ENCODE results near the gene TBCD. TPM values are rescaled to one million over a fixed set of nuclear protein-coding genes. Genes with fewer than 3 reads are reported as not detected.
A peak's percentile ranks its signal among the peaks of the same experiment; 100 is the strongest.
"Not testable (repeated sequence)": the region's sequence is repeated elsewhere in the genome, so short reads cannot be mapped to it uniquely, and the experiment has no call there.

Gene TBCD
- total RNA-seq, 2 experiments from 2014 or later: 181 to 186 TPM

DNA sequence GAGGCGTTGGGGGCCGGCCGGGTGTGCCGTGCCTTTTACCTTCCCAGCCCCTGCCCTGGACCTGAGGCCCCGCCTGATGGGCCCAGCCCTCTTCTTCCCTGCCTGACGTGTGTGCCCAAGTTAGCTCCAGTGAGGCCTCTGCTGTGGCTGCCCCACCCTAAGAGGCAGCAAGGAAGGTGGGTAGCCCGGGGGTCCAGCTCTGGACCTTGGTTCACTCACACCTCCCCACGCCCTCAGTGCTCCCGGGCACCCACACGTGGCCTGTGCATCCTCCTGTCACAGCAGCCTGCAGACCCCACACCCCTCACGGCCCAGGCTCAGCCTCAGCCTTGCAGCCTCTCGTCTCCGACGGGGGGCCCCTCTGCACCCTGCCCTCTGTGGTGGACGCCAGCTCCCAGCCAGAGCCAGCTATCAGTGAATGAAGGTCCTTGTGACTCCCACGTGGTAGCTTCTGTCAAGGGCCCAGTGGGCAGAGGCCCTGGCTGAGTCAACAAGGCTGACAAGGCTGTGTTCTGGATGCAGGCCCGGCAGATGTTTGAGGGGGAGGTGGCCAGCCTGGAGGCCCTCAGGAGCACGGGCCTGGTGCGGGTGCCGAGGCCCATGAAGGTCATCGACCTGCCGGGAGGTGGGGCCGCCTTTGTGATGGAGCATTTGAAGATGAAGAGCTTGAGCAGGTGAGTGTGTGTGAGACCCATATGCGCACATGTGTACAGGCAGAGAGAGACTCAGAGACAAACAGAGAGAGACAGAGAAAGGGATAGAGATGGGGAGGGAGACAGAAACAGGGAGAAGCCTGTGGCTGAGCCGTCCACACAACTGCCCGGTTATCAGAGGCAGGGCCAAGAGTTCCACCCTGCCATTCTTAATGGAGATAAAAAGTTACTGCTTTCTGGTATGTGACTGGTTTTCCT, 13.6 kb upstream of the TBCD start:
- Mint-ChIP-seq H3K36me3 (peaks cover 33% of the 10 kb centered on the region), H3K27ac (no peak overlapping the region), H3K27me3 (no peaks in the 10 kb centered on the region), H3K9me3 (peaks cover 18% of the 10 kb centered on the region), H3K4me1 (no peaks in the 10 kb centered on the region), H3K4me3 (no peak overlapping the region)
- no peak for DNase-seq
- ATAC-seq (ENCODE audit: low read depth): no peak
- POLR2A ChIA-PET: no interaction called here

DNA sequence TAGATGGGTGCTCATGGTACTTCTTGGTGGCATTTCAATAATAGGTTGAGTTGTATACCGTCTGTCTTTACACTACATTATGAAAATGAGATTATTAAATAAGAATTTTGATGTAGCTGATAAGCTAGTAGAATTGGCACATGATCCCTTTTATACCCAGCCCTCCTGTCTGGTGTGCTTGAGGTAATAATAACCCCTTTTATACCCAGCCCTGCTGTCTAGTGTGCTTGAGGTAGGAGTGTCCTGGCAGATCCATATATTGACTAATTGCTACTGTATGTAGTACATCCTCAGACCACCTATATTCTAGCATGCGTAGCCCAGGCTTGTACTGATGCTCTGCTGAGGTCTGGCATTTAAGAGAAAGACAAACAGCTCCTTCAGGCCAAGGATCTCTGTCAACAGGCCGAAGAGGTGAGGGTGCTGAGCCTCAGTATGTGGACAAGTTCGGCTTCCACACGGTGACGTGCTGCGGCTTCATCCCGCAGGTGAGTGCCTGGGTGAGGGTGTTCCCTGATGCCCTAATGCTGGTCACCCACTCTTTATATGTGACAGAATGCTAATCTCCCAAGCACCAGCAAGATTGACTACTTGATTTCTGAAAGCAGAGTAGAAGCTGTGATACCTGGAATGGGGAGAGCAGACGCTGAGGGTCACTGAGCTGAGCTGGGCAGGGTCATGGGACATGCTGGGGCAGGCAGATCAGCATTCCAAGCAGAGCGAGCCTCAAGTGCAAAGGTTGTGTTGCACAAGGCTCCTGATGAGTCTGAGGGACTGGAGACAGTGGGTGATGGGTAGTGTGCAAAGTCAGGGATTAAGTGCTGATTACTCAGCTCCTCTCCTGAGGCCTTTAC, 10.7 kb upstream of the TBCD start:
- Mint-ChIP-seq H3K27ac (no peak overlapping the region), H3K36me3 (peaks cover 26% of the 10 kb centered on the region), H3K4me1 (no peaks in the 10 kb centered on the region), H3K27me3 (no peaks in the 10 kb centered on the region), H3K9me3 (peaks cover 21% of the 10 kb centered on the region), H3K4me3 (no peak overlapping the region)
- ATAC-seq (ENCODE audit: low read depth) (no peak), DNase-seq (no peak)
- POLR2A ChIA-PET: no interaction called here

DNA sequence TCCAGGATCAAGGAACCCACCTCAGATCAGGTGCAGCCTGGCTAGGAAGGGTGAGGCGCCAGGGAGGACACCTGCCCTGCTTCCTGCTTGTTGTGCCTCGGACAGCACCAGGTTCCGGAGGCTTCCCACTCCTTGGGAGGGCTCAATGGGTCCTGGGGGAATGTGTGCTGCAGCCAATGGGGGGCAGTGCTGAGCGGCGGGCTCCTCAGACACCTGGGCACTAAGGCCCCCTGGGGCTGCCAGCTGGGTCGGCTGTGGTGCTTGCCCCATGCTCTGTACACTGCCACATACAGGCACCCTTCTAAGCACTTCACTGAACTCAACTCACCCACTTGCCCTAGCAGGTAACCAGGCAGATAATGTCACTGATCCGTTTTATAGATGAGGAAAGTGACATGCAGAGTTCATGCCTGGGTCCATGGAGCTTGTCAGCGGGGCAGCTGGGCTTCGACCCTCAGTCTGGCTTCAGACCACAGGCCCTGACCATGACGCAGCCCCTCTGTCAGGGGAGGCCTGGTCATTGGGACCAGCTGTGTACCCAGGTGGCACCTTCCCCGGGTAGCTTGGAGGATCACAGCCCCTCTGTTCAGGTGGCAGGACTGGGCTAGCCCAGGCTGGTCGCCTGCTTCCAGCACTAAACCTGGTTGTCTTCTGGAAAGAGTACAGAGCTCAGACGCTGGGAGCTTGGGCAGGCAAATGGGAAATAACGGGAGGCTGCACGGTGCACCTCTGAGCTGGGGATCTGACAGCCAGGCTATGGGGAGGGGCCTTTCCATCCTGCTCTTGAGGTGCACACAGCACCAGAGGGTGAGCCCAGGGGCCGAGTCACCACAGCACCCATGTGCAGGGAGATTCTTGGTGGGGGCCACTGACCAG, 8.3 kb upstream of the TBCD start:
- POLR2A ChIA-PET: interaction anchor here (0.5 kb wide), 1 partner anchor 769 kb away, joined by 3 read pairs; no protein-coding TSS in a partner anchor
- Mint-ChIP-seq H3K36me3 (peaks cover 29% of the 10 kb centered on the region), H3K4me1 (no peaks in the 10 kb centered on the region), H3K27ac (no peak overlapping the region), H3K27me3 (peaks cover 4% of the 10 kb centered on the region), H3K4me3 (no peak overlapping the region), H3K9me3 (peaks cover 25% of the 10 kb centered on the region)
- ATAC-seq (ENCODE audit: low read depth) (no peak), DNase-seq (no peak)

DNA sequence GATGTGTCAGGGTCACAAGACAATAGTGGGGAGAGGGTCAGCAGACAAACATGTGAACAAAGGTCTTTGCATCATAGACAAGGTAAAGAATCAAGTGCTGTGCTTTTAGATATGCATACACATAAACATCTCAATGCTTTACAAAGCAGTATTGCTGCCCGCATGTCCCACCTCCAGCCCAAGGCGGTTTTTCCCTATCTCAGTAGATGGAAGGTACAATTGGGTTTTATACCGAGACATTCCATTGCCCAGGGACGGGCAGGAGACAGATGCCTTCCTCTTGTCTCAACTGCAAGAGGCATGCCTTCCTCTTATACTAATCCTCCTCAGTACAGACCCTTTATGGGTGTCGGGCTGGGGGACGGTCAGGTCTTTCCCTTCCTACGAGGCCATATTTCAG, 7.1 kb upstream of the TBCD start:
- H3K27me3 Mint-ChIP-seq, POLR2A ChIA-PET, H3K4me3 Mint-ChIP-seq: not testable (repeated sequence)

DNA sequence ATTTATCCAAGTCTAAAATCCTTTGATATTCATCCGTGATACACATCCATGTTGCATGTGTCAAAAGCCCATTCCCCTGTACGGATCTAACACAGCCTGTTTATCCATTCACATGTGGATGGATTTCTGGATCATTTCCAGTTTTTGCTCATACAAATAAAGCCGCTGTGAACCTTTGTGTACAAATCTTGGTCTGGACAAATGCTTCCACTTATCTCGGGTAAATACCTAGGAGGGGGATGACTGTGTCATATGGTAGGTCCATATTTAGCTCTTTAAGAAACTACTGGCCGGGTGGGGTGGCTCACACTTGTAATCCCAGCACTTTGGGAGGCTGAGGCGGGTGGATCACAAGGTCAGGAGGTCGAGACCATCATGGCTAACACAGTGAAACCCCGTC, 6.3 kb upstream of the TBCD start:
- peaks cover 22% of the 10 kb centered on the region for H3K36me3 Mint-ChIP-seq
- H3K4me3 Mint-ChIP-seq: no peak overlapping the region
- POLR2A ChIA-PET: interaction anchor here (0.7 kb wide), 1 partner anchor 127 kb away, joined by 3 read pairs; no protein-coding TSS in a partner anchor
- H3K9me3 Mint-ChIP-seq: peaks cover 21% of the 10 kb centered on the region
- H3K27ac Mint-ChIP-seq: no peak overlapping the region
- DNase-seq (no peak), ATAC-seq (ENCODE audit: low read depth) (no peak)
- no peaks in the 10 kb centered on the region for H3K4me1 Mint-ChIP-seq
- H3K27me3 Mint-ChIP-seq: peaks cover 4% of the 10 kb centered on the region

More for the DNA sequence above, 7.1 kb upstream of the TBCD start:
- peaks cover 26% of the 10 kb centered on the region for H3K9me3 Mint-ChIP-seq
- not testable (repeated sequence) for DNase-seq; H3K4me1 Mint-ChIP-seq; H3K27ac Mint-ChIP-seq; ATAC-seq (ENCODE audit: low read depth)
- peaks cover 29% of the 10 kb centered on the region for H3K36me3 Mint-ChIP-seq

DNA sequence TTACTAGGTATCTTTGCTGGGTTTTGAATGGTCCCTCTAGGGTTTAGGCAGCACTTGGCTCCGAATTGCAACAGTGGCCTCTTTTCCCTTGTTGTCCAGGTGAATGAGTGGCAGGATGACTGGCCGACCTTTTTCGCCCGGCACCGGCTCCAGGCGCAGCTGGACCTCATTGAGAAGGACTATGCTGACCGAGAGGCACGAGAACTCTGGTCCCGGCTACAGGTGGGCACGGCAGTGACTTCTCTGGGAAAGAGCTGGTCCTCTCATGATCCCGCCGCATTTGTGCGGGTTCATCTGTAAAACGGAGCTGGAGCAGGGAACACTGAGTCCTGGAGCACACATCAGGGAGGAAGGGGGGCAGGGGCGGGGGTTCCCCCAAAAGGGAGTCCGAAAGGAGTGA, 3.1 kb upstream of the TBCD start:
- POLR2A ChIA-PET: no interaction called here
- peaks cover 5% of the 10 kb centered on the region for H3K36me3 Mint-ChIP-seq
- H3K27me3 Mint-ChIP-seq: peaks cover 4% of the 10 kb centered on the region
- DNase-seq (no peak), ATAC-seq (ENCODE audit: low read depth) (no peak)
- peaks cover 8% of the 10 kb centered on the region for H3K9me3 Mint-ChIP-seq
- no peak overlapping the region for H3K4me3 Mint-ChIP-seq
- H3K27ac Mint-ChIP-seq: no peak overlapping the region
- peaks cover 5% of the 10 kb centered on the region for H3K4me1 Mint-ChIP-seq

DNA sequence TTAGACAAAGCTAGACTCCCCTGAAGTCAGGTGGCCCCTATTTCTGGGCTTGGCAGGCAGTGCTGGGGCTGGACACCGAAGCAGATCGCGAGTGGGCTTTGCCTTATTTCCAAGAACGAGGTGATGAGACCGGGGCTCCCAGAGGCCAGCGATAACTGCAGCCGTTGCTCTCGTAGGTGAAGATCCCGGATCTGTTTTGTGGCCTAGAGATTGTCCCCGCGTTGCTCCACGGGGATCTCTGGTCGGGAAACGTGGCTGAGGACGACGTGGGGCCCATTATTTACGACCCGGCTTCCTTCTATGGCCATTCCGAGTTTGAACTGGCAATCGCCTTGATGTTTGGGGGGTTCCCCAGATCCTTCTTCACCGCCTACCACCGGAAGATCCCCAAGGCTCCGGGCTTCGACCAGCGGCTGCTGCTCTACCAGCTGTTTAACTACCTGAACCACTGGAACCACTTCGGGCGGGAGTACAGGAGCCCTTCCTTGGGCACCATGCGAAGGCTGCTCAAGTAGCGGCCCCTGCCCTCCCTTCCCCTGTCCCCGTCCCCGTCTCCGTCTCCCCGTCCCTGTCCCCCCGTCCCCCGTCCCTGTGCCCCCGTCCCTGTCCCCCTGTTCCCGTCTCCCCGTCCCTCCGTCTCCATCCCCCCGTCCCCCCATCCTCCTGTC, 1.5 kb upstream of the TBCD start:
- no peak overlapping the region for H3K27ac Mint-ChIP-seq
- peaks cover 15% of the 10 kb centered on the region for H3K4me1 Mint-ChIP-seq
- H3K9me3 Mint-ChIP-seq: peaks cover 7% of the 10 kb centered on the region
- peak overlapping the region; percentile 48 for H3K4me3 Mint-ChIP-seq
- DNase-seq (no peak), ATAC-seq (ENCODE audit: low read depth) (no peak)
- peaks cover 5% of the 10 kb centered on the region for H3K36me3 Mint-ChIP-seq
- peaks cover 4% of the 10 kb centered on the region for H3K27me3 Mint-ChIP-seq
- POLR2A ChIA-PET: no interaction called here

DNA sequence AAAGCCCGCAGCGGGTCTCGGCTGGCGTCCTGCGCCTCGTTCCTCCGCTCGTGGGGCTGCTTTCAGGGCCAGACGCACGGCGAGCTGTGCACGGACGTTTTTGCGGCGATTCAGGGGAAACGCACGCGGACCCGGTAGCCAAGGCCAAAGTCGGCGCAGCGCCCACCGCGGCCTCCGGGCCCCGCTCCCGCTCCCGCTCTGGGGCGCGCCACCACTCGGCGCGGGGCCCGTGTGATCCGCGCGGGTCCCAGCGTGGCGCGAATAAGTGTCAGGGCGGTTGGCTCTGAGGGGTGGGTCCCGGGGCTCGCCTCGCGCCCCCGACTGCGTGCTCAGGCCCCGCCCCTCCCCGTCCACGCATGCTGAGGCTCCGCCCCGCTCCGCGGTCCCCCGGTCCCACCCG, 694 bp upstream of the TBCD start:
- ATAC-seq (ENCODE audit: low read depth): peak; percentile 49
- peaks cover 4% of the 10 kb centered on the region for H3K27me3 Mint-ChIP-seq
- no peak for DNase-seq
- peaks cover 17% of the 10 kb centered on the region for H3K4me1 Mint-ChIP-seq
- peaks cover 8% of the 10 kb centered on the region for H3K36me3 Mint-ChIP-seq
- no peak overlapping the region for H3K4me3 Mint-ChIP-seq
- POLR2A ChIA-PET: no interaction called here
- peaks cover 5% of the 10 kb centered on the region for H3K9me3 Mint-ChIP-seq
- no peak overlapping the region for H3K27ac Mint-ChIP-seq

DNA sequence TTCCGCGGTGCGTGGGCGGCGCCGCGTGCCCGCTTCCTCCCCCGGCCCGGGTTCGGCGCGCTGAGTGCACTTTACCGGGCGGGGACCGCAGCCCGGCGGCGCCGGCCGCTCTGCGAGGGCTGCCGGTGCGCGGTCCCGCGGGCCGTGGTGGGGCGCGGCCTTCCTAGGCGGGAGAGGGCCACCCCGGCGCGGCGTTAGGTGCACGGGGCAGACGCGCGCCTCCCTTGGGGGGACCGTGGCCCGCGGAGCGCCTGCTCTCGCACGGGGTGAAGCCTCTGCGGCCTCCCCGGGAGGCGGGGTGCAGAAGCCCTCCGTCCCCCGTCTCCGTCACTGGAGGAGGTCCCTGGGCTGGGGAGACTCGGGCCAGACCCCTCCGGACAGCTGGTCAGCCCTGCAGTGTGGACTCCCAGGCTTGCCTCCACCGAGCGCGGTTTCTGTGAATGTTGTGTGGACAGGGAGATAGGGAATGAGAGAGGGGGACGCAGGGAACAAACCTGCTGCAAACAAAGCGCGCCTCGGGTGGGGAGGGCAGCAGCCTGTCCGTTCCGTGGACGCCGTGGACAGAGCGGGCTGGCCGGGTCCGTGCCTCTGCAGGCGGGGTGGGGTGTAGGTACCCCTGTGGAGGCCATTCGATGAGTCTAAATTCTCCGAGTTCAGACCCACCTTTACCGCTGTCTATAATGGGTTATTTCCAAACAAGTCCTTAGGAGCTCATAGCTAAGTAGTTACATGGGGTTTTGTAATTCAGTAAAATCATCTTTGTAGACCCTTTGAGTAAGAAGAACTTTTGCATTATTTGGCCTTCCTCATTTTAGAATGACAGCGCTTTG, 721 bp downstream of the TBCD start:
- Mint-ChIP-seq H3K4me3 (peak overlapping the region; percentile 91), H3K27ac (peak overlapping the region; percentile 80)

DNA sequence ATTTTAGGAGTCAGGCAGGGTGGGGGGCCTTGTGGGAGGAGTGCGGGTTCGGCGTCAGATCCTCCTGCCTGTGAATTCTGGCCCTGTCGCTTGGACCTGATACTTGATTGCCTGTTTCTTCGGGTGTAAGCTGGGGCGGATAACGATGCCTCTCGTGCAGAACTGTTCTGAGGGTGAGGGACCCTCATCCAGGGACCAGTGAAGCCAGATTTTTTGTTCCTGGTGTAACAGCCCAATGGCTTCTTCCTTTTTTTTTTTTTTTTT, 1.3 kb downstream of the TBCD start:
- H3K36me3 Mint-ChIP-seq: peaks cover 13% of the 10 kb centered on the region
- H3K9me3 Mint-ChIP-seq: peaks cover 3% of the 10 kb centered on the region
- H3K27ac Mint-ChIP-seq: no peak overlapping the region
- no peaks in the 10 kb centered on the region for H3K27me3 Mint-ChIP-seq
- no peak for ATAC-seq (ENCODE audit: low read depth)
- H3K4me1 Mint-ChIP-seq: peaks cover 19% of the 10 kb centered on the region
- POLR2A ChIA-PET: interaction anchor here (0.9 kb wide), 1 partner anchor 37 kb away, joined by 5 read pairs; the partner anchor contains the start of gene FN3KRP
- DNase-seq: no peak
- peak overlapping the region; percentile 91 for H3K4me3 Mint-ChIP-seq

More for the DNA sequence above, 721 bp downstream of the TBCD start:
- POLR2A ChIA-PET: interaction anchor here (0.9 kb wide), 1 partner anchor 36 kb away, joined by 5 read pairs; the partner anchor contains the start of gene FN3KRP
- H3K4me1 Mint-ChIP-seq: peaks cover 19% of the 10 kb centered on the region
- peaks cover 3% of the 10 kb centered on the region for H3K9me3 Mint-ChIP-seq
- DNase-seq: no peak
- ATAC-seq (ENCODE audit: low read depth): peak; percentile 41
- no peaks in the 10 kb centered on the region for H3K27me3 Mint-ChIP-seq
- H3K36me3 Mint-ChIP-seq: peaks cover 13% of the 10 kb centered on the region

DNA sequence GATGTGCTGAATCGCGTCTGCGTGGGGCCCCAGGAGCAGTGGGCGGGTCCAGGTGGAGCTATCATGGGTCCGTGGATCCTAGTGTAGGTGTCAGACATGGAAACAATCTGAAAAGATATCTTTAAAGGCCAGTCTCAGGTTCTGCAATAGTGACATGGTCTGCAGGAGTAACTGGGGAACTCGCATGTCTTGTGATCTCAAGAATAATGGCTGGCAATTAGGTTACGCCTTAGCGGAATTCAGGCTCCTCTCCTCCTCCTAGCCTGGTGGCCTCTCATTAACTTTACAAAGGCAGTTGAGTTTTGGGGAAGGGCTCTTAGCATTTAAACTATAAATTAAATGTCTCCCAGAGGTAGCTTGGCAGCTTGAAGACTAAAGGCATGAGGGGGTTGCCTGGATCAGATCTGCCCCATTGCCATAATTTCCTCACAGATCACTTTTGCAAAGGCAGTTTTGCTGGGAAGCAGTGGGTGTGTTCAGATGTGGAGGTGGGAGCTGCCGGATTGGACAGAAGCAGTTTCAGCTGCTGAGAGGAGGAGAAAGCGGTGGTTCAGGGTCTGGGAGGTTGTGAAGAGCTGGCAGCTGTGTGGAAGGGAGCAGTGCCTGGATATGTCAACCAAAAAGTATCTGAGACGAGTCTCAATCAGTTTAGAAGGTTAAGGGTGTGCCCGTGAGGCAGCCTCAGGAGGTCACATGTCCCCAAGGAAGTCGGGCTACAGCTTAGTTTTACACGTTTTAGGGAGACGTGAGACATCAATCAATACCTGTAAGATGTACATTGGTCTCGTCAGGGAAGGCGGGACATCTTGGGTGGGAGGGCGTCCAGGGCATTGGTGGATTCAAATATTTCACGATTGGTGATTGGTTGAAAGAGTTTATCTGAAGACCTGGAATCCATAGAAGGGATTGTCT, 2.7 kb downstream of the TBCD start:
- POLR2A ChIA-PET: interaction anchor here (1.3 kb wide), 1 partner anchor 20 kb away, joined by 3 read pairs; no protein-coding TSS in a partner anchor
- no peak for ATAC-seq (ENCODE audit: low read depth)
- Mint-ChIP-seq H3K27ac (no peak overlapping the region), H3K4me1 (peaks cover 19% of the 10 kb centered on the region), H3K9me3 (no peaks in the 10 kb centered on the region), H3K36me3 (peaks cover 8% of the 10 kb centered on the region), H3K4me3 (no peak overlapping the region), H3K27me3 (no peaks in the 10 kb centered on the region)
- no peak for DNase-seq
